Posterior vena cava (tissue), 2 donors: ENCODE results near the gene TOR1B. TPM values are rescaled to one million over a fixed set of nuclear protein-coding genes. Genes with fewer than 3 reads are reported as not detected.
"Not testable (repeated sequence)": the region's sequence is repeated elsewhere in the genome, so short reads cannot be mapped to it uniquely, and the experiment has no call there.

Experiments
- DNase-seq: peaks from one replicate; pipeline ENCODE4 v3.0.0-alpha.2; 2020; ENCODE audit warnings: low spot score
- intact Hi-C, 2 donors: fragments of 100-400 bp; cut with DNase I; formaldehyde crosslinking; loops; one replicate each; pipeline versions ENCODE4 v1.14.1 to v1.14.2; 2022 to 2023
- total RNA-seq, 2 donors: library from RNA; stranded (reverse); fragmentation: NEBNext Ultra II Directional; extraction: Animal tissue kit (Norgen Biotek cat#: 25700); gene quantifications; one replicate each; pipeline ENCODE4 v1.2.1, GENCODE V29; 2021
- donor health status: DM: yes; HTN: yes; CAD: no.
- donor health status: DM: yes; HTN: yes; CAD: no.

TOR1B gene
- total RNA-seq, 2 donors from 2014 or later = 16.9 to 17.5 TPM

GRCh38 chr9:129774791-129775447, 28.1 kb upstream of the TOR1B start:
- intact Hi-C loops = loop anchor here in 1 of 2 donors (5.0 kb wide), 1 partner anchor 1207 kb away; no protein-coding TSS in a partner anchor
- no peak for DNase-seq

- intact Hi-C loops = loop anchor here in 1 of 2 donors (5.0 kb wide), 1 partner anchor 1207 kb away; no protein-coding TSS in a partner anchor
- no peak for DNase-seq
Observed at GRCh38 chr9:129775448-129775798, 27.6 kb upstream of the TOR1B start.

GRCh38 chr9:129776096-129776495, 26.9 kb upstream of the TOR1B start:
- intact Hi-C loops = loop anchor here in 1 of 2 donors (5.0 kb wide), 1 partner anchor 1206 kb away; no protein-coding TSS in a partner anchor
- DNase-seq = not testable (repeated sequence)

GRCh38 chr9:129776566-129776937, 26.4 kb upstream of the TOR1B start:
- DNase-seq = no peak
- intact Hi-C loops = loop anchor here in 1 of 2 donors (5.0 kb wide), 1 partner anchor 1206 kb away; no protein-coding TSS in a partner anchor

- DNase-seq = peak; percentile 99
- intact Hi-C loops = loop anchor here in 1 of 2 donors (5.0 kb wide), 1 partner anchor 1205 kb away; no protein-coding TSS in a partner anchor
Observed at GRCh38 chr9:129776938-129777768, 25.8 kb upstream of the TOR1B start.

GRCh38 chr9:129777769-129778130, 25.2 kb upstream of the TOR1B start:
- intact Hi-C loops = loop anchor here in 1 of 2 donors (5.0 kb wide), 1 partner anchor 1205 kb away; no protein-coding TSS in a partner anchor

GRCh38 chr9:129778469-129778868, 24.5 kb upstream of the TOR1B start:
- no peak for DNase-seq
- intact Hi-C loops = loop anchor here in 1 of 2 donors (5.0 kb wide), 1 partner anchor 1204 kb away; no protein-coding TSS in a partner anchor

More at GRCh38 chr9:129777769-129778130, 25.2 kb upstream of the TOR1B start:
- DNase-seq = no peak

- intact Hi-C loops = loop anchor here (5.0 to 10.0 kb wide), 4 partner anchors 42 to 1203 kb away; partner anchors contain the start of gene ASB6 (in 1 of the 2)
- no peak for DNase-seq
Observed at GRCh38 chr9:129779560-129780190, 23.3 kb upstream of the TOR1B start.

- no peak for DNase-seq
- intact Hi-C loops = loop anchor here (5.0 to 10.0 kb wide), 3 partner anchors 44 to 646 kb away; partner anchors contain the start of gene ASB6 (in 1 of the 2)
Observed at GRCh38 chr9:129781131-129781530, 21.9 kb upstream of the TOR1B start.

GRCh38 chr9:129781981-129782380, 21.0 kb upstream of the TOR1B start:
- DNase-seq = no peak
- intact Hi-C loops = loop anchor here (5.0 to 10.0 kb wide), 3 partner anchors 45 to 647 kb away; partner anchors contain the start of gene ASB6 (in 1 of the 2)

- DNase-seq = peak; percentile 87
- intact Hi-C loops = loop anchor here (5.0 to 10.0 kb wide), 3 partner anchors 46 to 649 kb away; partner anchors contain the start of gene ASB6 (in 1 of the 2)
Observed at GRCh38 chr9:129783516-129784361, 19.2 kb upstream of the TOR1B start.

GRCh38 chr9:129784970-129785369, 18.0 kb upstream of the TOR1B start:
- intact Hi-C loops = loop anchor here (5.0 to 10.0 kb wide), 3 partner anchors 48 to 650 kb away; partner anchors contain the start of gene ASB6 (in 2 of the 2)
- DNase-seq = not testable (repeated sequence)

GRCh38 chr9:129785866-129786265, 17.1 kb upstream of the TOR1B start:
- DNase-seq = no peak
- intact Hi-C loops = loop anchor here in 1 of 2 donors (5.0 to 10.0 kb wide), 2 partner anchors 144 to 651 kb away; partner anchors contain the start of gene ASB6

- intact Hi-C loops = loop anchor here in 1 of 2 donors (5.0 to 10.0 kb wide), 2 partner anchors 144 to 652 kb away; partner anchors contain the start of gene ASB6
- DNase-seq = no peak
Observed at GRCh38 chr9:129786481-129786880, 16.5 kb upstream of the TOR1B start.

- intact Hi-C loops = no loop called here
- DNase-seq = no peak
Observed at GRCh38 chr9:129794549-129794948, 8.4 kb upstream of the TOR1B start.

- intact Hi-C loops, DNase-seq: not testable (repeated sequence)
Observed at GRCh38 chr9:129796029-129796428, 7.0 kb upstream of the TOR1B start.

- intact Hi-C loops = no loop called here
- DNase-seq = no peak
Observed at GRCh38 chr9:129798973-129799372, 4.0 kb upstream of the TOR1B start.

GRCh38 chr9:129801504-129801903, 1.5 kb upstream of the TOR1B start:
- no peak for DNase-seq
- intact Hi-C loops = no loop called here
